Measurements from ENCODE around the gene HDLBP. TPM values are rescaled to one million over a fixed set of nuclear protein-coding genes. Genes with fewer than 3 reads are reported as not detected.

HDLBP gene
- total and polyA plus RNA-seq, 2 of the 4 experiments (the other 2 are of a cell fraction), result 648 to 1,165 TPM

DNA sequence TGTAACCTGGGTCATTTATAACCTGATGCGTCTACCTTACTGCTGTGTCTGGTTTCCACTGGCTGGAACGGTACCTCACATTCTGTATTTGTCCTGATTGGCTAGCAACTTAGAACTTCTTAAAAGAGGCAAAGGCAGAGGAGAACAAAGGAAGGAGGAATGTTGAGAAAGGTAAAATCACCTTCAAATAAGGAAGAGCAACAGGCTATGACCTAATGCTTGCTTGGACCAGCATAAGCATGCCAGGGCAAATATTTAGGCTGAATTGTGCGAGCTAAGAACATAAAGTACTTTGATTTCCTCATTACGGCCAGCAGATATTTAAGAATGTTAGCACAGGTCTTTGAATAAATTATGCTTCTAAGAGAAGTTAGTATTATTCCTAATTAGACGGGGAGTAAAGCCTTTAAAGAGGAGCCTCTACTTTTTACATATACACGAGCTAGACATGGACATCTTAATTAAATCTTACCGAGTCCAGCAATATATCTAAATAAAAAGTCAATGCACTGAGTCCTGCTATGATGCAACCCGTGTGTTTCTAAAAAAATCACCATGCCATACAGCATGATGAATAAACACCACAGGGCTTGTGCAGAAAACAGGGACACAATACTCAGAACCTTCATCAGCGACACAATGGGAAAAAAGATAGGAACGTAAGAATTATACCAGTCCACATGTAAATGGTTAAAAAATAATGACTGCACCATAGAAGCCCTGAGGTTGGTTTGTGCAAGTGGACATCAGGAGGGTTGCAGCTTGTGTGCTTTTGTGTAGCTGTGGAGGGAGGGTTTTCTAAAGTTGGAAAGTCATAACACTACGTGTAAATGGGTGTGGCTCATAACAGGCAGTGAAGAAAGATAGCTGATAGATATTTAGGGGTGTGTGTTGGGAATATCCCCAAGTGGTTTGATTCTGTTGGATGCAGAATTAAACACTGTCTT is 14.5 kb upstream of the HDLBP start:
- TF ChIP-seq RFX5 (IDR thresholded peaks at IDR 0.05; ENCODE audit: low read depth, low read length) (no peak), RCOR1 (IDR thresholded peaks at IDR 0.05; ENCODE audit: insufficient replicate concordance, low read length) (no peak), CTCF (conservative IDR thresholded peaks at IDR 0.05; ENCODE audit: low read depth, low read length) (no peak), SMC3 (IDR thresholded peaks at IDR 0.05; ENCODE audit: low read depth, low read length) (no peak), RAD21 (IDR thresholded peaks at IDR 0.05; ENCODE audit: low read length) (no peak), CEBPB (IDR thresholded peaks at IDR 0.05; ENCODE audit: low read depth, low read length) (no peak; the same call in 1 of the 2 replicates), BHLHE40 (IDR thresholded peaks at IDR 0.05; ENCODE audit: low read depth, low read length) (no peak), MAFK (IDR thresholded peaks at IDR 0.05; ENCODE audit: low read depth, low read length) (no peak), POLR2A (IDR thresholded peaks at IDR 0.05; ENCODE audit: low read depth, low read length) (no peak), NFE2L2 (IDR thresholded peaks at IDR 0.05; ENCODE audit: low read depth, low read length) (no peak)
- TF ChIP-seq, protein P1, sequence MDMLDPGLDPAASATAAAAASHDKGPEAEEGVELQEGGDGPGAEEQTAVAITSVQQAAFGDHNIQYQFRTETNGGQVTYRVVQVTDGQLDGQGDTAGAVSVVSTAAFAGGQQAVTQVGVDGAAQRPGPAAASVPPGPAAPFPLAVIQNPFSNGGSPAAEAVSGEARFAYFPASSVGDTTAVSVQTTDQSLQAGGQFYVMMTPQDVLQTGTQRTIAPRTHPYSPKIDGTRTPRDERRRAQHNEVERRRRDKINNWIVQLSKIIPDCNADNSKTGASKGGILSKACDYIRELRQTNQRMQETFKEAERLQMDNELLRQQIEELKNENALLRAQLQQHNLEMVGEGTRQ (IDR thresholded peaks at IDR 0.05; ENCODE audit: low read depth, low read length), result no peak
- no peak overlapping the region for H3K14ac ChIP-seq (replicated peaks; ENCODE audit: low read depth, low read length)
- no peak overlapping the region for H3K56ac ChIP-seq (ENCODE audit: extremely low read depth, insufficient read depth, low read length)
- no peak overlapping the region for H3K27ac ChIP-seq (ENCODE audit: insufficient read depth, low read length)
- H2AK5ac ChIP-seq (ENCODE audit: low read depth, low read length), result no peak overlapping the region
- no peak overlapping the region for H3K23ac ChIP-seq (ENCODE audit: low read depth, low read length)
- no peak overlapping the region for H4K91ac ChIP-seq (ENCODE audit: insufficient read depth, low read depth, low read length)
- ATAC-seq (ENCODE audit: low read depth), result no peak
- in situ Hi-C loops (cut with MboI; ENCODE audit: low sequenced_read_pairs) (no loop called here), intact Hi-C loops (cut with micrococcal nuclease) (no loop called here), dilution Hi-C loops (cut with HindIII; ENCODE audit: low sequenced_read_pairs, unreplicated experiment) (no loop called here)
- H3K18ac ChIP-seq (ENCODE audit: low read depth, low read length), result no peak overlapping the region
- no peak overlapping the region for H2AK9ac ChIP-seq (replicated peaks; ENCODE audit: low read depth, low read length, poor library complexity)
- H2BK20ac ChIP-seq (ENCODE audit: low read depth, low read length), result no peak overlapping the region
- H3K79me1 ChIP-seq (ENCODE audit: low read depth in 1 of 2, low read length in 2 of 2), result peaks cover 39 to 69% of the 10 kb centered on the region in 2 experiments
- no TSS peak for BruUV-seq (replicated peaks)
- no peak overlapping the region for H3K4ac ChIP-seq (ENCODE audit: low read depth, low read length)
- H3K9ac ChIP-seq (ENCODE audit: low read depth, low read length), result no peak overlapping the region
- H2BK5ac ChIP-seq (ENCODE audit: low read depth, low read length, poor library complexity, severe bottlenecking), result no peak overlapping the region
- no peak overlapping the region for H3K4me3 ChIP-seq (ENCODE audit: insufficient read depth, low read depth, low read length)
- H3K4me2 ChIP-seq (ENCODE audit: low read depth, low read length), result no peak overlapping the region
- peaks cover 11% of the 10 kb centered on the region for H3K9me1 ChIP-seq (ENCODE audit: insufficient read depth, low read length)
- no peak for DNase-seq
- no peak overlapping the region for H2BK120ac ChIP-seq (ENCODE audit: low read depth, low read length)
- no peaks in the 10 kb centered on the region for H3K4me1 ChIP-seq (ENCODE audit: control insufficient read depth, insufficient read depth, low read length)
- no peak overlapping the region for H4K8ac ChIP-seq (ENCODE audit: low read depth in 2 of 2, low read length in 2 of 2)
- H3K36me3 ChIP-seq (ENCODE audit: control insufficient read depth, insufficient read depth, low read length), result peaks cover 33% of the 10 kb centered on the region
- H4K20me1 ChIP-seq (ENCODE audit: insufficient read depth, low read length), result peaks cover 48% of the 10 kb centered on the region
- H2BK15ac ChIP-seq (ENCODE audit: low read depth, low read length), result no peak overlapping the region
- no peak overlapping the region for H2AFZ ChIP-seq (replicated peaks; ENCODE audit: low read length, poor library complexity)
- ChIA-PET CTCF (no interaction called here), POLR2A (ENCODE audit: unreplicated experiment) (no interaction called here)
- H3K9me3 ChIP-seq (ENCODE audit: control insufficient read depth, insufficient read depth, low read length), result no peaks in the 10 kb centered on the region
- 100% methylated on average over 1 of the region's 11 CpGs; no CpG with 5 or more reads in 1 of the 2 experiments for WGBS, 2 experiments (ENCODE audit: extremely low coverage in 2 of 2, insufficient read length in 1 of 2)
- H4K5ac ChIP-seq (ENCODE audit: low read depth, low read length), result no peak overlapping the region
- no peaks in the 10 kb centered on the region for H3K27me3 ChIP-seq (ENCODE audit: control insufficient read depth, insufficient read depth, low read length)
